ENCODE results near the gene SLC25A1. TPM values are rescaled to one million over a fixed set of nuclear protein-coding genes. Genes with fewer than 3 reads are reported as not detected.

SLC25A1 gene
- total and polyA plus RNA-seq, 2 experiments from 2014 or later: 141 to 242 TPM

- Mint-ChIP-seq H3K27me3 (ENCODE audit: insufficient read depth, low read depth, poor library complexity) (peaks cover 18% of the 10 kb centered on the region), H3K4me1 (peaks cover 16% of the 10 kb centered on the region), H3K4me3 (no peak overlapping the region; the same call in 2 of the 3 replicates), H3K27ac (no peak overlapping the region), H3K9me3 (no peaks in the 10 kb centered on the region), H3K36me3 (ENCODE audit: low read depth) (peaks cover 7% of the 10 kb centered on the region; the same call in 2 of the 3 replicates)
- DNase-seq (ENCODE audit: low spot score) (no peak), ATAC-seq (no peak)
- H4K20me1 ChIP-seq (replicated peaks; ENCODE audit: insufficient read depth): no peaks in the 10 kb centered on the region
- H3K27me3 ChIP-seq (ENCODE audit: insufficient read depth): no peaks in the 10 kb centered on the region
- H3K27ac ChIP-seq (ENCODE audit: low read depth): no peak overlapping the region
- H3K79me2 ChIP-seq (replicated peaks; ENCODE audit: insufficient read depth): no peaks in the 10 kb centered on the region
- H3K4me2 ChIP-seq: no peak overlapping the region
- TF ChIP-seq CREB1 (CRISPR knock-in tag; IDR thresholded peaks at IDR 0.05; ENCODE audit: low read depth): no peak
- TF ChIP-seq POLR2AphosphoS5 (IDR thresholded peaks at IDR 0.05; ENCODE audit: low read depth): no peak
- no peak for TF ChIP-seq JUNB (IDR thresholded peaks at IDR 0.05; ENCODE audit: unreplicated experiment)
- TF ChIP-seq NANOG (IDR thresholded peaks at IDR 0.05; ENCODE audit: borderline replicate concordance): no peak
- no peak for TF ChIP-seq ZNF331 (CRISPR knock-in tag; IDR thresholded peaks at IDR 0.05; ENCODE audit: low read depth)
- no peak for TF ChIP-seq CTCF (conservative IDR thresholded peaks at IDR 0.05; ENCODE audit: low read depth in 2 of 2)
- TF ChIP-seq ETS1 (IDR thresholded peaks at IDR 0.05): no peak
- TF ChIP-seq EZH2phosphoT487 (IDR thresholded peaks at IDR 0.05; ENCODE audit: unreplicated experiment): no peak
- TF ChIP-seq ZNF114 (CRISPR knock-in tag; IDR thresholded peaks at IDR 0.05): no peak
- no peak for TF ChIP-seq REST (IDR thresholded peaks at IDR 0.05; ENCODE audit: unreplicated experiment)
- TF ChIP-seq ZNF462 (CRISPR knock-in tag; IDR thresholded peaks at IDR 0.05): no peak
- H3K4me1 ChIP-seq (ENCODE audit: insufficient read depth): peaks cover 6% of the 10 kb centered on the region; the same call in 1 of the 2 replicates
- H3F3A ChIP-seq (replicated peaks; ENCODE audit: low read depth): no peaks in the 10 kb centered on the region; the same call in 1 of the 2 replicates
- H3K4me3 ChIP-seq: no peak overlapping the region
- no peaks in the 10 kb centered on the region for H3K36me3 ChIP-seq (ENCODE audit: insufficient read depth)
- H3K9me2 ChIP-seq (ENCODE audit: insufficient read depth): no peaks in the 10 kb centered on the region
- H2AFZ ChIP-seq: no peak overlapping the region
Observed at GRCh38 chr22:19128009-19128401, 50.5 kb downstream of the SLC25A1 start.

Data from GM23338 (cell line).